PC-3 (cell line): Measurements from ENCODE around the gene RNF26. TPM values are rescaled to one million over a fixed set of nuclear protein-coding genes. Genes with fewer than 3 reads are reported as not detected.

Experiments
- ATAC-seq: fragments of 200-7000 bp; cut with Tn5 transposase; 2 replicates; pipeline ENCODE4 v1.9.1; 2020; ENCODE audit warnings: mild to moderate bottlenecking, moderate library complexity
- BruUV-seq: library from RNA; stranded (reverse); fragments of 400-500 nt; replicated peaks from 2 replicates; lab custom pipeline; 2021; lab: Mats Ljungman, UMichigan
- CTCF ChIA-PET: fragments of 300-600 bp; sonication (Branson Sonifier 250); formaldehyde crosslinking; loops from one replicate; lab custom pipeline; 2022; ENCODE audit warnings: antibody characterized with exemption; lab: Charles Lee
- POLR2A ChIA-PET: fragments of 300-600 bp; sonication (Branson Sonifier 250); formaldehyde crosslinking; loops from one replicate; lab custom pipeline; 2022; ENCODE audit warnings: antibody characterized with exemption; ENCODE audit not compliant: unreplicated experiment; lab: Charles Lee
- DNase-seq: peaks from one replicate; pipeline ENCODE4 v3.0.0-alpha.2; 2015
- H2AFZ ChIP-seq: fragments of 300-600 bp; sonication (generic); 2 replicates; pipeline ENCODE4 v1.6.0; 2016; ENCODE audit warnings: antibody characterized with exemption, low read length
- H3F3A ChIP-seq: fragments of 300-600 bp; sonication (generic); one replicate; pipeline ENCODE4 v1.6.0; 2017; ENCODE audit warnings: antibody characterized with exemption, low read length, control low read depth, mild to moderate bottlenecking; ENCODE audit not compliant: unreplicated experiment
- H3K27ac ChIP-seq: fragments of 300-600 bp; sonication (generic); 2 replicates; pipeline ENCODE4 v1.5.1; 2016; ENCODE audit warnings: mild to moderate bottlenecking, low read length
- H3K27me3 ChIP-seq: fragments of 300-600 bp; sonication (generic); 2 replicates; pipeline ENCODE4 v1.6.1; 2016; ENCODE audit warnings: low read length, mixed read lengths
- H3K36me3 ChIP-seq: fragments of 300-600 bp; sonication (generic); 2 replicates; pipeline ENCODE4 v1.6.1; 2016; ENCODE audit warnings: low read depth, mixed run types, low read length, mixed read lengths
- H3K4me1 ChIP-seq: fragments of 300-600 bp; sonication (generic); 2 replicates; pipeline ENCODE4 v1.5.1; 2016; ENCODE audit warnings: low read length; ENCODE audit not compliant: insufficient read depth
- H3K4me2 ChIP-seq: fragments of 300-600 bp; sonication (generic); 2 replicates; pipeline ENCODE4 v1.6.0; 2016; ENCODE audit warnings: low read length
- H3K4me3 ChIP-seq: fragments of 300-600 bp; sonication (generic); 2 replicates; pipeline ENCODE4 v1.5.1; 2016; ENCODE audit warnings: mild to moderate bottlenecking, low read length, mixed read lengths
- H3K79me2 ChIP-seq: fragments of 300-600 bp; sonication (generic); 2 replicates; pipeline ENCODE4 v1.6.1; 2017; ENCODE audit warnings: low read length, mixed read lengths
- H3K9ac ChIP-seq: fragments of 300-600 bp; sonication (generic); 2 replicates; pipeline ENCODE4 v1.6.0; 2016; ENCODE audit warnings: mild to moderate bottlenecking, low read length
- H3K9me2 ChIP-seq: fragments of 300-600 bp; sonication (generic); replicated peaks from 2 replicates; pipeline ENCODE4 v1.6.1; 2016; ENCODE audit warnings: mixed run types, low read length, mixed read lengths
- H3K9me3 ChIP-seq: fragments of 300-600 bp; sonication (generic); 2 replicates; pipeline ENCODE4 v1.6.1; 2016; ENCODE audit warnings: low read length, mixed read lengths
- H4K20me1 ChIP-seq: fragments of 300-600 bp; sonication (generic); 2 replicates; pipeline ENCODE4 v1.6.1; 2016; ENCODE audit warnings: low read length, mixed read lengths
- EZH2 ChIP-seq: fragments of 300-600 bp; sonication (generic); IDR thresholded peaks from one replicate; pipeline ENCODE4 v1.6.1; 2017; ENCODE audit warnings: antibody characterized with exemption, mild to moderate bottlenecking, low read length; ENCODE audit not compliant: unreplicated experiment
- EZH2phosphoT487 ChIP-seq: fragments of 300-600 bp; sonication (generic); IDR thresholded peaks from 2 replicates; pipeline ENCODE4 v1.6.1; 2018; ENCODE audit warnings: mild to moderate bottlenecking, antibody characterized with exemption, low read length, borderline replicate concordance
- intact Hi-C: fragments of 100-400 bp; cut with micrococcal nuclease; formaldehyde crosslinking; loops from 2 replicates; pipeline ENCODE4 v1.9.0; 2023
- total RNA-seq: library from RNA; depleted of rRNA; stranded (reverse); fragments of >200 nt; gene quantifications from 2 replicates; pipeline ENCODE4 v1.2.3, GENCODE V29; 2014
- TF ChIP-seq, protein P1 (sequence below): fragments of 300-600 bp; sonication (generic); conservative IDR thresholded peaks from 2 replicates; pipeline ENCODE4 v1.5.1; 2017; ENCODE audit warnings: antibody characterized with exemption, low read depth, mild to moderate bottlenecking, low read length

The RNF26 gene
- total RNA-seq, 1 experiment from 2014 or later, result 22.9 TPM

DNA sequence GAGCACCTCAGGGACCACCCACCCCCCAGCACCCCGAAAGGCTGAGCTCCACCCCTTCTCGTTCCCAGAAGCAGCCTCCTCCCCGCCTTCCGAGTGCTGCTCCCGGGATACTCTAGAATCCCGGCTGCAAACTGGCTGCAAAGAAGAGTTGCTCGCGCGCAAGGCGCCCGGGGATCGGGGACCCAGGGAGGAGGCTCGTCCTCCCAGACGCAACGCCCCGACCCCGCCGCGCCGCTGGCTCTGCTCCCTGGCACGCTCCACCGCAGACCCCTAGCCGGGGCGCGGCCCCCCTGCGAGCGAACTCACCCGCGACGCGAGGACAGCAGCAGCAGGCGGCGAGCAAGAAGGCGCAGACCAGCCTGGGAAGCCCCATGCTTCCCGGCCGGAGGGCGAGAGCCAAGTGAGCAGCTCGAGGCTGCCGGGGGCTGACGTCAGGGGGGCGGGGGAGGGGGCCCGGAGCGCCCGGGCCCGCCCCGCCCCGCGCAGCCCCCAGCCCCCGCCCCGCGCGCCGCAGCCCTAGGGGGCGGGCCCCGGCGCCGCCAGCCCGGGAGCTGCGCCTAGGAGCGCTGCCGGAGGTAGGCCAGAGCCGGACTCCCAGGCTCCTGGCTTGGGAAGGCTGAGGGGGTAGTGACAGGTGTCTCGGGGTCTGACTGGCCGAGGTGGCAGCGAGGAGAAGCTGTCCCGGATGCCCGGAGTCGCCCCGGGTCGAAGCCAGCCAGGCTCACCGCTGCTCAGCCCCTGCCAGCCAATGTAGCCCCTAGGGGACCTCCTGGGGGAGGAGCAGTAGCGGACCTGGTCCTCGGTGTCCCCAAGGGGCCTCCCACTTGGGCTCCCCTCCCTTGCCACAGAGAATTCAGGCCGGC is 17.4 kb upstream of the RNF26 start, which contains the start of gene MCAM:
Gene MCAM (minus strand): TSS at position 402 of the 863 bp plus-strand sequence. CDS start 29 bp downstream, at position 373.
- BruUV-seq, result no TSS peak
- Histone ChIP-seq H3K9me2 (no peaks in the 10 kb centered on the region), H3K27me3 (no peaks in the 10 kb centered on the region), H4K20me1 (0 out of 2 replicates have a peak, but pooled peaks cover 5% of the 10 kb centered on the region), H3K27ac (peak within 1 kb of the TSS; percentile 64), H3K4me2 (peak within 1 kb of the TSS; percentile 94), H3K9me3 (no peaks in the 10 kb centered on the region), H3K36me3 (peaks cover 25% of the 10 kb centered on the region), H3F3A (no peaks in the 10 kb centered on the region), H2AFZ (peak within 1 kb of the TSS; percentile 71), H3K79me2 (peaks cover 29% of the 10 kb centered on the region), H3K9ac (peak within 1 kb of the TSS; percentile 63), H3K4me1 (peaks cover 43% of the 10 kb centered on the region), H3K4me3 (peak within 1 kb of the TSS; percentile 92)
- DNase-seq, result peak; percentile 53
- ChIA-PET CTCF (no interaction called here), POLR2A (interaction anchor here (0.5 to 0.7 kb wide), 2 partner anchors 44 to 142 kb away, joined by 3 read pairs; no protein-coding TSS in a partner anchor)
- peak; percentile 11 for ATAC-seq
- intact Hi-C loops, result no loop called here
- TF ChIP-seq EZH2, result no peak
- no peak for TF ChIP-seq EZH2phosphoT487
- TF ChIP-seq, protein P1, sequence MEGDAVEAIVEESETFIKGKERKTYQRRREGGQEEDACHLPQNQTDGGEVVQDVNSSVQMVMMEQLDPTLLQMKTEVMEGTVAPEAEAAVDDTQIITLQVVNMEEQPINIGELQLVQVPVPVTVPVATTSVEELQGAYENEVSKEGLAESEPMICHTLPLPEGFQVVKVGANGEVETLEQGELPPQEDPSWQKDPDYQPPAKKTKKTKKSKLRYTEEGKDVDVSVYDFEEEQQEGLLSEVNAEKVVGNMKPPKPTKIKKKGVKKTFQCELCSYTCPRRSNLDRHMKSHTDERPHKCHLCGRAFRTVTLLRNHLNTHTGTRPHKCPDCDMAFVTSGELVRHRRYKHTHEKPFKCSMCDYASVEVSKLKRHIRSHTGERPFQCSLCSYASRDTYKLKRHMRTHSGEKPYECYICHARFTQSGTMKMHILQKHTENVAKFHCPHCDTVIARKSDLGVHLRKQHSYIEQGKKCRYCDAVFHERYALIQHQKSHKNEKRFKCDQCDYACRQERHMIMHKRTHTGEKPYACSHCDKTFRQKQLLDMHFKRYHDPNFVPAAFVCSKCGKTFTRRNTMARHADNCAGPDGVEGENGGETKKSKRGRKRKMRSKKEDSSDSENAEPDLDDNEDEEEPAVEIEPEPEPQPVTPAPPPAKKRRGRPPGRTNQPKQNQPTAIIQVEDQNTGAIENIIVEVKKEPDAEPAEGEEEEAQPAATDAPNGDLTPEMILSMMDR, result no peak

DNA sequence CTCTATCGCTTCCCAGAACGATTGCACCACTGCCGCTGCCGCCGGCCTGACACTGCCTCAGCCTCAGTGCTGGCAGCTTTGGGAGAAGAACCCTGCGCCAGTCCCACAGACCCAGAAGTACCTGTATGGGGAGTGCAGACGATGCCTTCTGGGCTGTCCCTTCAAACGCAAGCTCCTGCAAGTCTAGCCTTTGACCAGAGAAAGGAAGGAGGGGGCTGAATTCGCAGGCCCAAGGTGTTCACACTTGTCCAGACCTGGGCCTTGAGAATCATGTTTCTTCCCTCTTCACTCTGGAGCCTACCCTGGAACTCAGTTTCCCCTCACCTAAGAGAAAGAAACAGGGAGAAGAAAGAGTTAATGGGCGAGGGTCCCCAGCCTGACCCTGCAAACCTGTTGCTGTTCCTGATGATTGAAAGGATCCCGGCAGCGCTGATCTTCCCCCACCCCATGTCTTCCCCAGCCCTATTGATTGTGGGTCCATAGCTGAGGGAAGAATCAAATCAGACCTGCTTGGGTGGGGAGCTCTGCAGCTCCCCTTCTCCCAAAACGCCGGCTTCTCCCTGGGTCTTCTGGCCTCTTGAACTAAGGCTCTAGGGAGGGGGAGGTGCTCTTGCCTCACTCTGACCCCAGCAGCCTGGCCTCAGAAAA is 16.6 kb upstream of the RNF26 start:
- TF ChIP-seq EZH2 (no peak), EZH2phosphoT487 (no peak)
- TF ChIP-seq, protein P1, result no peak
- peak overlapping the region; percentile 71 for H3K4me2 ChIP-seq
- POLR2A ChIA-PET, result interaction anchor here (0.5 to 0.6 kb wide), 2 partner anchors 21 to 43 kb away, joined by 3 to 18 read pairs; no protein-coding TSS in a partner anchor
- no peaks in the 10 kb centered on the region for H3K9me2 ChIP-seq
- 0 out of 2 replicates have a peak overlapping the region, but pooled peaks have one; percentile 25 for H2AFZ ChIP-seq
- peak overlapping the region; percentile 43; the same call in 1 of the 2 replicates for H3K4me3 ChIP-seq
- ATAC-seq, result no peak
- H3K9ac ChIP-seq, result no peak overlapping the region; the same call in 1 of the 2 replicates
- peaks cover 29% of the 10 kb centered on the region for H3K79me2 ChIP-seq
- no peaks in the 10 kb centered on the region for H3K27me3 ChIP-seq
- H3F3A ChIP-seq, result no peaks in the 10 kb centered on the region
- 0 out of 2 replicates have a peak, but pooled peaks cover 5% of the 10 kb centered on the region for H4K20me1 ChIP-seq
- no peak for DNase-seq
- H3K4me1 ChIP-seq, result peaks cover 50% of the 10 kb centered on the region
- H3K9me3 ChIP-seq, result no peaks in the 10 kb centered on the region
- intact Hi-C loops, result no loop called here
- CTCF ChIA-PET, result interaction anchor here (0.5 kb wide), 1 partner anchor 10 kb away, joined by 3 read pairs; no protein-coding TSS in a partner anchor
- peak overlapping the region; percentile 64 for H3K27ac ChIP-seq
- no TSS peak for BruUV-seq
- H3K36me3 ChIP-seq, result peaks cover 19% of the 10 kb centered on the region
